HG03439 (cell line): ENCODE data around the gene CD300LB.
"Not testable (repeated sequence)": the region's sequence is repeated elsewhere in the genome, so short reads cannot be mapped to it uniquely, and the experiment has no call there.

ENCODE experiments used
- ATAC-seq: cut with Tn5 transposase; IDR thresholded peaks from one replicate; pipeline ENCODE4 v1.9.1; 2021; ENCODE audit warnings: mild to moderate bottlenecking, moderate library complexity; ENCODE audit not compliant: unreplicated experiment

CD300LB gene

GRCh38 chr17:74526681-74527080, 4.6 kb downstream of the CD300LB start:
- no peak for ATAC-seq

- ATAC-seq: no peak
Observed at GRCh38 chr17:74525781-74526288, 5.4 kb downstream of the CD300LB start.

- ATAC-seq: no peak
Observed at GRCh38 chr17:74525465-74525725, 5.9 kb downstream of the CD300LB start.

GRCh38 chr17:74524653-74525464, 6.4 kb downstream of the CD300LB start:
- ATAC-seq: no peak

GRCh38 chr17:74523308-74523707, 8.0 kb downstream of the CD300LB start:
- ATAC-seq: no peak

GRCh38 chr17:74522381-74523105, 8.7 kb downstream of the CD300LB start:
- ATAC-seq: no peak

GRCh38 chr17:74521701-74522201, 9.5 kb downstream of the CD300LB start:
- ATAC-seq: no peak

- no peak for ATAC-seq
Observed at GRCh38 chr17:74520790-74521480, 10.3 kb downstream of the CD300LB start.

- no peak for ATAC-seq
Observed at GRCh38 chr17:74520016-74520434, 11.2 kb downstream of the CD300LB start.

GRCh38 chr17:74518413-74518981, 12.8 kb downstream of the CD300LB start:
- ATAC-seq: not testable (repeated sequence)

- no peak for ATAC-seq
Observed at GRCh38 chr17:74516561-74517328, 14.5 kb downstream of the CD300LB start.

- no peak for ATAC-seq
Observed at GRCh38 chr17:74515941-74516340, 15.3 kb downstream of the CD300LB start.

- ATAC-seq: no peak
Observed at GRCh38 chr17:74514632-74515334, 16.5 kb downstream of the CD300LB start.

GRCh38 chr17:74513987-74514631, 17.2 kb downstream of the CD300LB start:
- no peak for ATAC-seq

GRCh38 chr17:74512624-74513091, 18.6 kb downstream of the CD300LB start:
- ATAC-seq: peak; percentile 52

- ATAC-seq: no peak
Observed at GRCh38 chr17:74512036-74512435, 19.2 kb downstream of the CD300LB start.

- ATAC-seq: no peak
Observed at GRCh38 chr17:74508156-74508555, 23.1 kb downstream of the CD300LB start.

GRCh38 chr17:74503949-74504348, 27.3 kb downstream of the CD300LB start:
- ATAC-seq: not testable (repeated sequence)

- no peak for ATAC-seq
Observed at GRCh38 chr17:74502861-74503260, 28.4 kb downstream of the CD300LB start.
